Esophagus muscularis mucosa (tissue), 4 donors: ENCODE results near the gene PTPN23. TPM values are rescaled to one million over a fixed set of nuclear protein-coding genes. Genes with fewer than 3 reads are reported as not detected.
"Not testable (repeated sequence)": the region's sequence is repeated elsewhere in the genome, so short reads cannot be mapped to it uniquely, and the experiment has no call there.

Experiments
- DNase-seq: peaks from one replicate; pipeline ENCODE4 v3.0.0-alpha.2; 2017; ENCODE audit errors: extremely low spot score
- H3K27ac ChIP-seq, 4 donors: fragments of 200-600 bp; sonication (generic); replicated peaks in 1 of 4; 1 replicate in 3 of 4; 2 replicates in 1 of 4; pipeline ENCODE4 v1.5.1; 2016 to 2019; ENCODE audit warnings: mild to moderate bottlenecking in 1 of 4
- H3K27me3 ChIP-seq, 4 donors: fragments of 200-600 bp; sonication (generic); one replicate each; pipeline versions ENCODE4 v1.5.1 to v1.6.0; 2016 to 2019
- H3K36me3 ChIP-seq, 4 donors: fragments of 200-600 bp; sonication (generic); one replicate each; pipeline ENCODE4 v1.5.1; 2016 to 2019
- H3K4me1 ChIP-seq, 4 donors: fragments of 200-600 bp; sonication (generic); one replicate each; pipeline ENCODE4 v1.5.1; 2016 to 2019
- H3K4me3 ChIP-seq, 4 donors: fragments of 200-600 bp; sonication (generic); 1 replicate in 2 of 4; 2 replicates in 2 of 4; pipeline ENCODE4 v1.5.1; 2016 to 2019; ENCODE audit warnings: mild to moderate bottlenecking in 4 of 4, moderate library complexity in 1 of 4
- H3K9me3 ChIP-seq, 4 donors: fragments of 200-600 bp; sonication (generic); 1 replicate in 3 of 4; 2 replicates in 1 of 4; pipeline ENCODE4 v1.5.1; 2016 to 2019
- EP300 ChIP-seq: sonication (generic); formaldehyde crosslinking; IDR thresholded peaks from one replicate; pipeline ENCODE4 v1.6.1; 2017; ENCODE audit warnings: antibody characterized with exemption
- POLR2A ChIP-seq: fragments of 450-650 bp; IDR thresholded peaks from one replicate; pipeline ENCODE4 v1.6.1; 2017; ENCODE audit warnings: antibody characterized with exemption, moderate library complexity, mild to moderate bottlenecking, low read depth
- POLR2AphosphoS5 ChIP-seq, 2 donors: sonication (generic); formaldehyde crosslinking; IDR thresholded peaks; one replicate each; pipeline ENCODE4 v1.6.1; 2017; ENCODE audit warnings: antibody characterized with exemption in 2 of 2
- WGBS: methylation state at CpG from one replicate; pipeline ENCODE4 v1.1.5; 2018; 5-methylcytosine and 5-hydroxymethylcytosine counted together
- intact Hi-C: fragments of 100-400 bp; cut with DNase I; formaldehyde crosslinking; loops from one replicate; pipeline ENCODE4 v1.15.1; 2023
- total RNA-seq, 4 donors: library from RNA; depleted of rRNA; stranded (reverse); fragments of >200 nt; gene quantifications; one replicate each; pipeline versions ENCODE4 v1.1.0 to v1.2.1, GENCODE V29; 2016
- TF ChIP-seq, protein P1 (sequence below), 3 experiments: fragments of 200-600 bp in 2 of 3; fragments of 450-650 bp in 1 of 3; sonication (generic) in 2 of 3; IDR thresholded peaks; one replicate each; pipeline ENCODE4 v1.5.1; 2017 to 2019; ENCODE audit warnings: antibody characterized with exemption in 3 of 3, mild to moderate bottlenecking in 2 of 3, moderate library complexity in 1 of 3

PTPN23 gene
- total RNA-seq, 4 donors from 2014 or later: 16.9 to 156 (median 26.3) TPM

DNA sequence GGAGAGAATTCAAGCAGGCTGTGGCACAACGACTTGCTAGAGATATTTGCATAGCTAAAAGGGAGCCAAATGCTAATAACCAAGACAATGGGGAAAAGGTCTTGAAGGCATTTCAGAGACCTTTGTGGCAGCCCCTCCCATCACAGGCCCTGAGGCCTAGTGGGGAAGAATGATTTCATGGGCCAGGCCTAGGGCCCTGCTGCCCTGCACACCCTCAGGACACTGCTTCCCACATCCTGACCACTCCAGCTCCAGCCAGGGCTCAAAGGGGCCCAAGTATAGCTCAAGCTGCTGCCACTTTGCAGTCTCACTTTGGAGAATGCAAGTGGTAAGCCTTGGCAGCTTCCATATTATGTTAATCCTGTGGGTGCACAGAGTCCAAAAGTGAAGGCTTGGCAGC, 21.5 kb upstream of the PTPN23 start:
- Histone ChIP-seq H3K4me1 (no peaks in the 10 kb centered on the region), H3K27ac (no peak overlapping the region), H3K4me3 (no peak overlapping the region), H3K36me3 (no peaks in the 10 kb centered on the region), H3K27me3 (no peaks in the 10 kb centered on the region), H3K9me3 (peaks cover 0 to 23% (median 17%) of the 10 kb centered on the region in 4 donors)
- no peak for DNase-seq
- TF ChIP-seq, protein P1, sequence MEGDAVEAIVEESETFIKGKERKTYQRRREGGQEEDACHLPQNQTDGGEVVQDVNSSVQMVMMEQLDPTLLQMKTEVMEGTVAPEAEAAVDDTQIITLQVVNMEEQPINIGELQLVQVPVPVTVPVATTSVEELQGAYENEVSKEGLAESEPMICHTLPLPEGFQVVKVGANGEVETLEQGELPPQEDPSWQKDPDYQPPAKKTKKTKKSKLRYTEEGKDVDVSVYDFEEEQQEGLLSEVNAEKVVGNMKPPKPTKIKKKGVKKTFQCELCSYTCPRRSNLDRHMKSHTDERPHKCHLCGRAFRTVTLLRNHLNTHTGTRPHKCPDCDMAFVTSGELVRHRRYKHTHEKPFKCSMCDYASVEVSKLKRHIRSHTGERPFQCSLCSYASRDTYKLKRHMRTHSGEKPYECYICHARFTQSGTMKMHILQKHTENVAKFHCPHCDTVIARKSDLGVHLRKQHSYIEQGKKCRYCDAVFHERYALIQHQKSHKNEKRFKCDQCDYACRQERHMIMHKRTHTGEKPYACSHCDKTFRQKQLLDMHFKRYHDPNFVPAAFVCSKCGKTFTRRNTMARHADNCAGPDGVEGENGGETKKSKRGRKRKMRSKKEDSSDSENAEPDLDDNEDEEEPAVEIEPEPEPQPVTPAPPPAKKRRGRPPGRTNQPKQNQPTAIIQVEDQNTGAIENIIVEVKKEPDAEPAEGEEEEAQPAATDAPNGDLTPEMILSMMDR (IDR thresholded peaks at IDR 0.05): no peak
- no peak for TF ChIP-seq POLR2AphosphoS5 (IDR thresholded peaks at IDR 0.05)
- WGBS: 55% methylated on average over 1 of the region's 1 CpG
- intact Hi-C loops: no loop called here

DNA sequence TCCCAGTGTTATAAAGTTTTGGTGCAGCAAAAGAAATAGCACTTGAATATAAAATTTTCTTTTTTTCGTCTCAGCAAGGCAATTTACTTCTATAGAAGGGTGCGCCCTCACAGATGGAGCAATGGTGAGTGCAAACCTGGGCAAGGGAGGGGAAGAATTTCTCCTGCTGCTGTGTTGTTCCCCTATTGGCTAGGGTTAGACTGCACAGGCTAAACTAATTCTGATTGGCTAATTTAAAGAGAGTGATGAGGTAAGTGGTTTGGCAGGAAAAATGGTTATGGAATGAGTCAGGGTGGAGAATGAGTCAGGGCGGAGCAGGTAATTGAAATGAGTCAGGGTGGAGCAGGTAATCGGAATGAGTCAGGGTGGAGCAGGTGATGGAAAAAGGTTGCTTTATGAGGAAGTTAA, 20.7 kb upstream of the PTPN23 start:
- intact Hi-C loops, H3K4me3 ChIP-seq: not testable (repeated sequence)

DNA sequence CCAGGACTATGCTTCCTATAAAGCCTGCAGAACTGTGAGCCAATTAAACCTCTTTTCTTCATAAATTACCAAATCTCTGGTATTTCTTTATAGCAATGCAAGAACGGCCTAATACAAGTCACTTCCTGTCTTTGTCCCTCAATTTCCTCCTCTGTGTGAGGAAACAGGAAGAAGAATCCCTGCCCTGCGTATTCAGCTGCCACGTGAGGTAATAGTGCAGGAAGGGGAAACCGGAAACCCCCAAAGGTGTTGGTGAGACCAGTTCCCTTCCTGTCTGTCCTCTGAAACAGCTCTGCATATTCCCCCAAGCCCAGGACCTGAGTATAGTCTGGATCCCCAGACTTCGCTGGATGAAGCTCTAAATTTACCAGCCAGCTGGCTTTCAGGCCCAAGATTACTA, 18.1 kb upstream of the PTPN23 start:
- peaks cover 0 to 23% (median 17%) of the 10 kb centered on the region in 4 donors for H3K9me3 ChIP-seq
- H3K4me1 ChIP-seq: peaks cover 0 to 12% (median 7%) of the 10 kb centered on the region in 4 donors
- no peaks in the 10 kb centered on the region for H3K36me3 ChIP-seq
- no peaks in the 10 kb centered on the region for H3K27me3 ChIP-seq
- peak overlapping the region in 2 of 4 donors; percentile 23 to 28 for H3K27ac ChIP-seq
- H3K4me3 ChIP-seq: no peak overlapping the region
- DNase-seq: no peak
- intact Hi-C loops: no loop called here
- 71% methylated on average over 5 of the region's 5 CpGs for WGBS
- TF ChIP-seq EP300 (no peak), POLR2A (no peak), POLR2AphosphoS5 (IDR thresholded peaks at IDR 0.05) (no peak)
- TF ChIP-seq, protein P1 (IDR thresholded peaks at IDR 0.05): no peak

More for the DNA sequence above, 20.7 kb upstream of the PTPN23 start:
- H3K27ac ChIP-seq, H3K36me3 ChIP-seq, DNase-seq, H3K27me3 ChIP-seq, H3K4me1 ChIP-seq: not testable (repeated sequence)
- WGBS: 94% methylated on average over 4 of the region's 4 CpGs
- H3K9me3 ChIP-seq: peaks cover 0 to 23% (median 17%) of the 10 kb centered on the region in 4 donors

DNA sequence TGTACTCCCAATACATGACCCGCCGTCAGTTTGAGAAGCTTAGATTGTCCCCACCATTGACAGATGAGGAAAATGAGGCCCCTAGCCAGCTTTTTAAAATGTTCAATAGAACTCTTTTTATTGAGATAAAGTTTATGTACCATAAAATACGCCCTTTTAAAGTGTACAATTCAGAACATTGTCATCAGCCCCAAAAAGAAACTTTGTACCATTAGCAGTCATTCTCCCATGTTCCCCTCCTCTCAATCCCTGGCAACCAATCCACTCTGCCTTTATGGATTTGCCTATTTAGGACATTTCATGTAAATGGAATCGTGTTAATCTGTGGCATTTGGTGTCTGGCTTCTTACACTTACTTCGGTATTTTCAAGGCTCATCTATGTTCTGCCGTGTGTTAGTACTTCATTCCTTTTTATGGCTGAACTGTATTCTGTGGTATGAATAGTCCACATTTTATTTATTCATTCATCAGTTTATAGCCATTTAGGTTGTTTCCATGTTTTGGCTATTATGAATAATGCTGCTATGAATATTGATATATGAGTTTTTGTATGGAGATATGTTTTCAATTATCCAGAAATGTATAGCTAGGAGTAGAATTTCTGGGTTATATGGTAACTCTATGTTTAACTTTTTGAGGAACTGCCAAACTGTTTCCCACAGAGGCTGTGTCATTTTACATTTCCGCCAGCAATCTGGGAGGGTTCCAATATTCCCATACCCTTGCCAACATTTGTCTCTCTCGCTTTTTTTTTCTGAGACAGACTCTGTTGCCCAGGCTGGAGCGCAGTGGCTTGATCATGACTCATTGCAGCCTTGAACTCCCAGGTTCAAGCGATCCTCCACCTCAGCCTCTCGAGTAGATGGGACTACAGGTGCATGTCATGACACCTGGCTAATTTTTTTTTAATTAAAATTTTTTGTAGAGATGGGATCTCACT, 15.3 kb upstream of the PTPN23 start:
- intact Hi-C loops: no loop called here
- peaks cover 0 to 8% (median 0%) of the 10 kb centered on the region in 4 donors for H3K27me3 ChIP-seq
- no peaks in the 10 kb centered on the region for H3K9me3 ChIP-seq
- no peak for DNase-seq
- WGBS: 54% methylated on average over 11 of the region's 11 CpGs
- H3K4me3 ChIP-seq: no peak overlapping the region
- peak overlapping the region in 3 of 4 donors; percentile 13 to 28 (median 14) for H3K27ac ChIP-seq
- H3K4me1 ChIP-seq: peaks cover 0 to 12% (median 7%) of the 10 kb centered on the region in 4 donors
- no peak for TF ChIP-seq EP300
- no peak for TF ChIP-seq POLR2A
- TF ChIP-seq POLR2AphosphoS5 (IDR thresholded peaks at IDR 0.05): no peak
- TF ChIP-seq, protein P1 (IDR thresholded peaks at IDR 0.05): no peak
- H3K36me3 ChIP-seq: no peaks in the 10 kb centered on the region

- Histone ChIP-seq H3K4me1 (peaks cover 0 to 12% (median 7%) of the 10 kb centered on the region in 4 donors), H3K9me3 (no peaks in the 10 kb centered on the region), H3K36me3 (no peaks in the 10 kb centered on the region), H3K4me3 (no peak overlapping the region), H3K27me3 (peaks cover 0 to 21% (median 0%) of the 10 kb centered on the region in 4 donors), H3K27ac (no peak overlapping the region)
- intact Hi-C loops: no loop called here
- no peak for DNase-seq
- TF ChIP-seq, protein P1 (IDR thresholded peaks at IDR 0.05): no peak
- no peak for TF ChIP-seq POLR2A
- no peak for TF ChIP-seq POLR2AphosphoS5 (IDR thresholded peaks at IDR 0.05)
- no peak for TF ChIP-seq EP300
- WGBS: 95% methylated on average over 2 of the region's 2 CpGs
Measured at GRCh38 chr3:47366833-47367232, 14.0 kb upstream of the PTPN23 start.
